NK-92 treated with Interleukin-12 subunit alpha and Interleukin-12 subunit beta, amount 100 ng/mL, for 24 hours (cell line): Measurements from ENCODE around the gene BIRC2.

Source experiments
- DNase-seq: peaks from one replicate; lab custom pipeline; 2025; lab: John Stamatoyannopoulos, UW

Gene BIRC2

GRCh38 chr11:102375720-102376399 is 28.8 kb downstream of the BIRC2 start:
- no peak for DNase-seq

- no peak for DNase-seq
Measured at GRCh38 chr11:102377891-102378290, 30.9 kb downstream of the BIRC2 start.

DNA sequence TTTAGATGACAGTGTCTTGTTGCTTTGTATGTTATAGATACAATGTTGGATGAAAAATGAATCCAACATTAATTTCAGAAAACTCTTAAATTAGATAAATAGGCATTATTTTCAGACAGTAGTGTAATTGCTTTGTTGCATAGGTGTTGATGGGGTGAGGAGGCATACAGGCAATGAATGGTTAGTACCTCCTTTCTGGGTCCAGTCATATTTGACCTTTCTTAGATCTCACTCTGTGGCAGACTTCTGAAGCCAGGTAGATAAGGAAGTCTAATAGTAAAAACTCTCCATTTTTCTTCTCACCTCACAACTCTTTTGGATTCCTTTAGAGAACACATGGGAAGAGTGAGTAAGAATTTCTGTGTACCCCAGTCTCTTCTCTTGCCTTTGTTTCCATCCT is 31.8 kb downstream of the BIRC2 start:
- DNase-seq: no peak

- DNase-seq: no peak
Measured at GRCh38 chr11:102382384-102382783, 35.4 kb downstream of the BIRC2 start.

DNA sequence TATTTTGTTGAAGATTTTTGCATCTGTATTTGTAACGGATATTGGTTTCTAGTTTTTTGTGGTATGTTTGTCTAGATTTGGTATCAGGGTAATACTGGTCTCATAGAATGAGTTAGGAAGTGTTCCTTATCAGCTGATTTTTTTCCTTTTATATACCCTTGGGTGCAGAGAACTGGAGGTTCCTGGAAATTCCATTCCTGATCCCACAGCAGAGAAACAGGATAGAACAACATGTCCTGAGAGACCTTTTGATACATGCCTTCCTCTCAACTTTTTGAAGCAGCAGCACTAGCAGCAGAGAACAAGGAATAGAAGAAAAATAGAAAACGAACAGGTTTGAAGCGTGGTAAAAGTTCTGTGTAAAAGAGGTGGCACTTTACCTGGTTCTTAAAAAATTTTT is 36.8 kb downstream of the BIRC2 start:
- DNase-seq: no peak

DNA sequence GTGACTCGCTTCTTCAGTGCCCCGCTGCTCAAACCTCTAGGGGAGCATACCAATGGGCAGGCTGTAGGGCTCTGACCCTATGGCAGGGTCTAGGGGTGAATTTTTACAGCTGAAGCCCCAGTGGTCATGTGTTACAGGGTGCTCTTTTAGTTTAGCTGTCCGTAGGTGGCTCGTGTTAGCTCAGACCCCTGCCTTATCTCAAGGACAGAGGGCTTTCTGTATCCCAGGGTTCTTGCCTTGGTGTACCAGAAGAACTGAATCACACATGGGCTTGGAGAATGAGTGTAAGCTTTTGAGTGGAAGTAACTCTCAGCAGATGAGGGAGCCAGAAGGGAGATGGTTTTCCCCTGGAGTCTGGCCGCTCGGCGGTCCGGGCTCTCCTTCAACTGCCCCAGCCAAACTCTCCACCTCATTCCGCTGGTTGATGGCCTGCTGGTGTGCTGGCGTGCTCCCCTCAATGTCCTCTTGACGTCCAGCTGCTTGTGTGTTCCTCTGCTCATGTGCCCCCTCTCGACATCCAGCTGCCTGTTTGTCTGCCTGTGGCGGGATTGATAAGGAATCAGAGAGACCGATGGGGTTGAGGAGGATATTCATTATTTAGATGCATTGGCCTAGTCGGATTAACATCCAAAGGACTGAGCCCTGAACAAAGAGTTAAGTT is 37.5 kb downstream of the BIRC2 start:
- DNase-seq: no peak

DNA sequence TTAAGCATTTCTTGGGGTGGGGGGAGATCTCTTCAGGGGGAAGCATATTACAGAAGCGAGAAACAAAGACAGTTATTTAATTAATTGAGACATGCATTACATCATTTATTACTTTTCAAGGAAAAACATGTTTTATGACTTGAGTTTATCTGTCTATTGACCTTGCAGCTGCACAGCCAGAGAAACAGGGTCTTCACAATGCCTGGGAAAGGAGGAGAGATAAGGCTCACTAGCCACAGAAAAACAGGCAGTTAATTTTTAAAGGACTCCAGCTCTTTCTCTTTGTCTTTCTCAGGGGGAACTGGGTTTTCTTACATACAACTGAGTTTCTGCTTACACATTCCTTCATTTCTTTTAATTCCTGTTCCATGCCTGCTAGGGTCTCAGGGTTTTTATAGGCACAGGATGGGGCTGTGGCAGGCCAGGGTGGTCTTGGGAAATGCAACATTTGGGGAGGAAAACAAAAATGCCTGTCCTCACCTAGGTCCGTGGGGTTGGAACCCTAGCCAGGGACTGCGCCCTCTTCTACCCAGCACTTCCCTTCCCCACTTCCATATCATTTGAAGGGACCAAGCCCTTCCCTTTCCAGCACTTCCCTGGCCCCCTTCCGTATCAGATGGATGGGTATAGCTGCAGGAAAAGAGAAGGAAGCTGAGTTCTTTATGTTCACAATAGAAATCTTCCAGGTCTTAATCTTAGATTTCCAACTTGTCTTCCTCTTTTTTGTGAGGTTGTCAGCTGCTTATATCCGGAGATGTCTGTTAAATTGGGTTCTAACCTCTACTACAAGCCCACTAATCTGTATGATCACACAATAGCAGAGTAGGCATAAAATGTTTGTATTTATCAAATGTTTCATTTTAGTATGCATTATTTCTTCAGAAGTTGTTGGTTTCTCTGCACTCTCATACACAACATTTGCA is 38.3 kb downstream of the BIRC2 start:
- no peak for DNase-seq

- no peak for DNase-seq
Measured at GRCh38 chr11:102386136-102386734, 39.2 kb downstream of the BIRC2 start.

- no peak for DNase-seq
Measured at GRCh38 chr11:102387043-102387781, 40.2 kb downstream of the BIRC2 start.

DNA sequence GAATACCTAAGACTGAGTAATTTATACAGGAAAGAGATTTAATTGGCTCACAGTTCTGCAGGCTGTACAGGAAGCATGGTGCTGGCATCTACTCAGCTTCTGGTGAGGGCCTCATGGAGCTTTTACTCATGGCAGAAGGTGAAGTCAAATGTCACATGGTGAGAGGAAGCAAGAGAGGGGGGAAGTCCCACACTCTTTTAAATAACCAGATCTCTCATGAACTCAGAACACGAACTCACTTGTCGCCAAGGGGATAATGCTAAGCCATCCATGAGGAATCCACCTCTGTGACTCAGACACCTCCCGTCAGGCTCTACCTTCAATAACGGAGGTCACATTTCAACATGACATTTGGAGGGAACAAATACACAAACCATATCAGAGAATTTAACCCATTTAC is 42.2 kb downstream of the BIRC2 start:
- DNase-seq: no peak

- peak; percentile 30 for DNase-seq
Measured at GRCh38 chr11:102390667-102391465, 43.9 kb downstream of the BIRC2 start.

DNA sequence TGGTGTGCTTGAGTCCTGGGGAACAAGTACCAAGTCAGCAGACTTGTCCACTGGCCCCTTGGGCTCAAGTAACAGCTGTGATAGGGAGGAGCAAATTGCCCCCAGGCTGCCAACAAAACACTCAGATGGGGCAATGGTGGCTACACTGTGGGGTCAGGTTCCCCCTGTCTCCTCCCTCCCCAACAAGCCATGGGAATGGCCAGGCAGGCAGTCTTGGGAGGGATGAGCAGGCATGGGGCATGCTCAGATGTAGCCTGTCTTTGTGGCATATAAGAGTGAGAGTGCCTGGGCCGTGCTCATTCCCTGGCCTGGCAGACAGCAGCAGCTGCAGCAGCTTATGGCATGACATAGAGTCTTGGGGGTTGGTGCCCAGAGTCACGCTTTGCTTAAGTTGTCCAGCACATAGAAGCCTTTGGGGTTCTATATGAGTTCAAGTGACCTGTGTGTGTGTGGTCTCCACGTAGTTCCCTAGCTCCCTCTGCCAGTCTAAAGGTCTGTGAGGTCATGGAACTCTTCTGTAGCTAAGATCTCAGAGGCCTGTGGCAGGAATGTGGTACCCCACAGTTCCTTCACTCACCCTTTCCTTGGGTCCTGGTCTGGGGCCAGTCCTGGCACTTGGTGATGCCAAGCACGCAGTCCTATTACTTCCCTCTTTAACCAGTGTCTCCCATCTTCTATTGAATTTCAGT is 44.7 kb downstream of the BIRC2 start:
- no peak for DNase-seq

DNA sequence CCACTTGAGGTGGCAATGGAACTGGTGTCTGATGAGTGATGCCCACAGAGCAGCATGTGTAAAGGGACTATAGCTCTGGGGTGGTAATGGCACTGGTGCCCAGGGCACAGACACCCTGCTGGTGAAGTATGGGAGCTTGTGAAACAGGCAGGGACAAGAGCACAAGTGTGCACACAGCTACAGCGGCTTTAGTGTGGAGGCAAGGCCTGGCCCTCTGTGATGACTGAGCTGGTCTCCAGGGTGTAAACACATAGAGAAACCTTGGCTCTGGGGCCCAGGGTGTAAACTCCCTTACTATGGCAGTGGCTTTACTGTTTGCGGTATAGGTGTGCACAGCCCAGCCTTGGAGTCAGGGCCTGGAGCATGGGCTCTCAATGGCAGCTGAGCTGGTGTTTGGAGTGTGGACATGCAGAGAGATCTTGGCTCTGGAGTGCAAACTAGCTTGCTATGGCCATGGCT is 46.3 kb downstream of the BIRC2 start:
- DNase-seq: no peak

GRCh38 chr11:102395720-102396393 is 48.8 kb downstream of the BIRC2 start:
- DNase-seq: no peak

GRCh38 chr11:102396708-102397563 is 49.9 kb downstream of the BIRC2 start:
- DNase-seq: no peak

GRCh38 chr11:102398297-102398696 is 51.3 kb downstream of the BIRC2 start:
- no peak for DNase-seq

GRCh38 chr11:102399189-102399588 is 52.2 kb downstream of the BIRC2 start:
- DNase-seq: no peak

GRCh38 chr11:102400603-102401002 is 53.6 kb downstream of the BIRC2 start:
- no peak for DNase-seq

- no peak for DNase-seq
Measured at GRCh38 chr11:102401905-102402304, 54.9 kb downstream of the BIRC2 start.
